Measurements from ENCODE around the gene ATF7.
A peak's percentile ranks its signal among the peaks of the same experiment; 100 is the strongest.

Gene ATF7

GRCh38 chr12:53516758-53517455 lies 109.3 kb downstream of the ATF7 start:
- no peak for DNase-seq

- DNase-seq: no peak
Measured at GRCh38 chr12:53515291-53515680, 110.9 kb downstream of the ATF7 start.

- DNase-seq: no peak
Measured at GRCh38 chr12:53514628-53515290, 111.4 kb downstream of the ATF7 start.

- no peak for DNase-seq
Measured at GRCh38 chr12:53513712-53514410, 112.3 kb downstream of the ATF7 start.

- DNase-seq: no peak
Measured at GRCh38 chr12:53510181-53510812, 115.9 kb downstream of the ATF7 start.

GRCh38 chr12:53508534-53509170 lies 117.5 kb downstream of the ATF7 start:
- DNase-seq: peak; percentile 83

- DNase-seq: no peak
Measured at GRCh38 chr12:53507603-53507885, 118.6 kb downstream of the ATF7 start.

GRCh38 chr12:53506881-53507602 lies 119.1 kb downstream of the ATF7 start, which contains the start of gene NPFF:
Gene NPFF (minus strand): TSS chr12:53507484. CDS start chr12:53507474, 10 bp downstream.
- DNase-seq: no peak

GRCh38 chr12:53506450-53506785 lies 119.8 kb downstream of the ATF7 start:
- no peak for DNase-seq

GRCh38 chr12:53505555-53506449 lies 120.4 kb downstream of the ATF7 start:
- DNase-seq: no peak

GRCh38 chr12:53505086-53505485 lies 121.1 kb downstream of the ATF7 start:
- DNase-seq: no peak

- no peak for DNase-seq
Measured at GRCh38 chr12:53504004-53504920, 121.9 kb downstream of the ATF7 start.

- no peak for DNase-seq
Measured at GRCh38 chr12:53502983-53503728, 123.0 kb downstream of the ATF7 start.

GRCh38 chr12:53502331-53502730 lies 123.9 kb downstream of the ATF7 start:
- no peak for DNase-seq

- no peak for DNase-seq
Measured at GRCh38 chr12:53501615-53502181, 124.5 kb downstream of the ATF7 start.

- DNase-seq: peak; percentile 99
Measured at GRCh38 chr12:53500776-53501614, 125.2 kb downstream of the ATF7 start, which contains the start of gene TARBP2. Gene TARBP2 (plus strand): TSS chr12:53501283. CDS start chr12:53501409, 126 bp downstream.

GRCh38 chr12:53500142-53500775 lies 125.9 kb downstream of the ATF7 start:
- no peak for DNase-seq

All from activated gamma-delta T cell treated with Interleukin-2 at 50 U/mL for 16 hours (primary cell).